Trophoblast cell (in vitro differentiated cells and primary cell): ENCODE measurements around the gene KLRD1.
A peak's percentile ranks its signal among the peaks of the same experiment; 100 is the strongest.

Experiments
- DNase-seq, 2 donors: peaks; one replicate each; pipeline ENCODE4 v3.0.0-alpha.2; 2016
- H2AFZ ChIP-seq: 2 replicates; pipeline ENCODE4 v1.6.1; 2013; ENCODE audit warnings: low read length, moderate library complexity, mild to moderate bottlenecking; ENCODE audit not compliant: insufficient read depth, poor library complexity
- H2AK5ac ChIP-seq: 2 replicates; pipeline ENCODE4 v1.6.1; 2013; ENCODE audit warnings: mild to moderate bottlenecking, low read length
- H2BK120ac ChIP-seq: 2 replicates; pipeline ENCODE4 v1.6.1; 2013; ENCODE audit warnings: low read length, mild to moderate bottlenecking, moderate library complexity; ENCODE audit not compliant: insufficient read depth, poor library complexity
- H2BK12ac ChIP-seq: 2 replicates; pipeline ENCODE4 v1.6.1; 2013; ENCODE audit warnings: mild to moderate bottlenecking, low read length, moderate library complexity
- H2BK5ac ChIP-seq: 2 replicates; pipeline ENCODE4 v1.6.1; 2013; ENCODE audit warnings: low read length, low read depth, moderate library complexity, mild to moderate bottlenecking; ENCODE audit not compliant: poor library complexity
- H3K14ac ChIP-seq: 2 replicates; pipeline ENCODE4 v1.6.1; 2013; ENCODE audit warnings: mild to moderate bottlenecking, low read length
- H3K18ac ChIP-seq: 2 replicates; pipeline ENCODE4 v1.6.1; 2013; ENCODE audit warnings: mild to moderate bottlenecking, low read length
- H3K23ac ChIP-seq: 2 replicates; pipeline ENCODE4 v1.6.1; 2013; ENCODE audit warnings: low read length
- H3K27ac ChIP-seq: 2 replicates; pipeline ENCODE4 v1.5.1; 2013; ENCODE audit warnings: low read depth, mild to moderate bottlenecking, inconsistent platforms, low read length, moderate library complexity
- H3K27me3 ChIP-seq: 2 replicates; pipeline ENCODE4 v1.6.1; 2013; ENCODE audit warnings: inconsistent platforms, mild to moderate bottlenecking, low read length, moderate library complexity; ENCODE audit not compliant: insufficient read depth
- H3K36me3 ChIP-seq, 2 experiments: 1 replicate in 1 of 2; 2 replicates in 1 of 2; pipeline ENCODE4 v1.6.1; 2013; ENCODE audit warnings: low read length in 2 of 2, mild to moderate bottlenecking in 2 of 2, moderate library complexity in 1 of 2; ENCODE audit not compliant: insufficient read depth in 2 of 2, control insufficient read depth in 1 of 2
- H3K4ac ChIP-seq: 2 replicates; pipeline ENCODE4 v1.6.1; 2013; ENCODE audit warnings: low read depth, mild to moderate bottlenecking, low read length, moderate library complexity
- H3K4me1 ChIP-seq, 2 experiments: 1 replicate in 1 of 2; 2 replicates in 1 of 2; pipeline ENCODE4 v1.6.1; 2013; ENCODE audit warnings: low read length in 2 of 2, mild to moderate bottlenecking in 2 of 2, moderate library complexity in 1 of 2; ENCODE audit not compliant: insufficient read depth in 2 of 2, control insufficient read depth in 1 of 2
- H3K4me2 ChIP-seq: 2 replicates; pipeline ENCODE4 v1.6.1; 2013; ENCODE audit warnings: inconsistent platforms, mild to moderate bottlenecking, low read length, moderate library complexity
- H3K4me3 ChIP-seq: 2 replicates; pipeline ENCODE4 v1.5.1; 2013; ENCODE audit warnings: mild to moderate bottlenecking, low read depth, low read length, inconsistent platforms
- H3K79me1 ChIP-seq: one replicate; pipeline ENCODE4 v1.6.1; 2013; ENCODE audit warnings: low read length
- H3K79me2 ChIP-seq: 2 replicates; pipeline ENCODE4 v1.6.1; 2013; ENCODE audit warnings: low read length, mild to moderate bottlenecking; ENCODE audit not compliant: control insufficient read depth, insufficient read depth, poor library complexity
- H3K9ac ChIP-seq: 2 replicates; pipeline ENCODE4 v1.6.1; 2013; ENCODE audit warnings: mild to moderate bottlenecking, low read length
- H3K9me3 ChIP-seq: 2 replicates; pipeline ENCODE4 v1.6.1; 2013; ENCODE audit warnings: low read depth, mild to moderate bottlenecking, control low read depth, inconsistent platforms, low read length; ENCODE audit not compliant: insufficient read depth
- H4K12ac ChIP-seq: 2 replicates; pipeline ENCODE4 v1.6.1; 2013; ENCODE audit warnings: low read depth, mild to moderate bottlenecking, low read length, moderate library complexity
- H4K8ac ChIP-seq: 2 replicates; pipeline ENCODE4 v1.6.1; 2013; ENCODE audit warnings: low read depth, mild to moderate bottlenecking, low read length, moderate library complexity
- H4K91ac ChIP-seq: one replicate; pipeline ENCODE4 v1.6.1; 2013; ENCODE audit warnings: low read depth, mild to moderate bottlenecking, low read length, moderate library complexity
- WGBS: extraction: QIAGEN DNeasy Blood & Tissue Kit; methylation state at CpG from one replicate; pipeline ENCODE4 v1.1.7; 2013; ENCODE audit warnings: missing lambda C conversion rate; ENCODE audit not compliant: insufficient read length, insufficient coverage; ENCODE audit errors: extremely low coverage; 5-methylcytosine and 5-hydroxymethylcytosine counted together

KLRD1 gene

DNA sequence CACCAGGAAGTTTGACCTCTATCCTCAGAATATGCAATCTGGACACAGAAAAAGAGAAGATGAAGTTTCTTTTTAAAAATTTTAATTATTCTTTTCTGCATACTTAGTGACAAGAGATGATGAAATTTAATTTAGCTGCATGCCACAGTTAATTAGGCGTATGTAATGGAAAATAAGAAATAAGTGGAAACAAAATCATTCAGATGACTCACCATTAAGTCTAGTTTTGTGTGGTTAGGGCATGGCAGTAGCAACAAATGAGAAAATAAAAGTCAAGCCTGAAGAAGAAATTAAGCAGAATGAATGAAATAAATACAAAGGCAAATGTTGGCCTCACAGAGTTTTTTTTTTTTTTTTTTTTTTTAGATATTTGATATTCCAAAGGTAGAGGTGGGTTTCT, 30.9 kb upstream of the KLRD1 start:
- Histone ChIP-seq H3K36me3 (no peaks in the 10 kb centered on the region), H2BK5ac (no peak overlapping the region), H3K27me3 (no peaks in the 10 kb centered on the region), H3K79me2 (no peaks in the 10 kb centered on the region), H2AK5ac (no peak overlapping the region), H4K12ac (no peak overlapping the region), H2BK120ac (no peak overlapping the region), H3K4me1 (no peaks in the 10 kb centered on the region), H3K23ac (no peak overlapping the region), H3K18ac (no peak overlapping the region), H3K79me1 (no peaks in the 10 kb centered on the region), H3K4me3 (no peak overlapping the region), H3K14ac (no peak overlapping the region), H3K4ac (no peak overlapping the region), H3K9me3 (no peaks in the 10 kb centered on the region), H3K27ac (no peak overlapping the region), H4K8ac (no peak overlapping the region), H2BK12ac (no peak overlapping the region), H2AFZ (no peak overlapping the region), H4K91ac (no peak overlapping the region), H3K9ac (no peak overlapping the region), H3K4me2 (no peak overlapping the region)
- DNase-seq: no peak
- no CpG with 5 or more reads among the region's 1 CpG for WGBS

- Histone ChIP-seq H3K79me2 (no peaks in the 10 kb centered on the region), H2BK12ac (no peak overlapping the region), H3K4me1 (no peaks in the 10 kb centered on the region), H3K27ac (no peak overlapping the region), H3K4ac (no peak overlapping the region), H4K91ac (no peak overlapping the region), H3K4me2 (no peak overlapping the region), H2BK5ac (no peak overlapping the region), H3K36me3 (no peaks in the 10 kb centered on the region), H2AFZ (no peak overlapping the region), H3K9me3 (no peaks in the 10 kb centered on the region), H4K12ac (no peak overlapping the region), H2AK5ac (no peak overlapping the region), H4K8ac (no peak overlapping the region), H3K23ac (no peak overlapping the region), H3K9ac (no peak overlapping the region), H3K18ac (no peak overlapping the region), H3K27me3 (no peaks in the 10 kb centered on the region), H2BK120ac (no peak overlapping the region), H3K4me3 (no peak overlapping the region), H3K14ac (no peak overlapping the region), H3K79me1 (no peaks in the 10 kb centered on the region)
- WGBS: no CpG with 5 or more reads among the region's 2 CpGs
- no peak for DNase-seq
Measured at GRCh38 chr12:10278104-10278503, 29.6 kb upstream of the KLRD1 start.

GRCh38 chr12:10279937-10280336, 27.7 kb upstream of the KLRD1 start:
- Histone ChIP-seq H3K27me3 (no peaks in the 10 kb centered on the region), H3K9ac (no peak overlapping the region), H3K4me1 (no peaks in the 10 kb centered on the region), H3K23ac (no peak overlapping the region), H3K36me3 (no peaks in the 10 kb centered on the region), H3K79me1 (no peaks in the 10 kb centered on the region), H2BK5ac (no peak overlapping the region), H3K79me2 (no peaks in the 10 kb centered on the region), H3K9me3 (no peaks in the 10 kb centered on the region), H2AK5ac (no peak overlapping the region), H4K91ac (no peak overlapping the region), H3K4me3 (no peak overlapping the region), H2BK12ac (no peak overlapping the region), H2AFZ (no peak overlapping the region), H3K27ac (no peak overlapping the region), H4K12ac (no peak overlapping the region), H2BK120ac (no peak overlapping the region), H4K8ac (no peak overlapping the region), H3K14ac (no peak overlapping the region), H3K18ac (no peak overlapping the region), H3K4me2 (no peak overlapping the region), H3K4ac (no peak overlapping the region)
- no peak for DNase-seq
- no CpG with 5 or more reads among the region's 3 CpGs for WGBS

DNA sequence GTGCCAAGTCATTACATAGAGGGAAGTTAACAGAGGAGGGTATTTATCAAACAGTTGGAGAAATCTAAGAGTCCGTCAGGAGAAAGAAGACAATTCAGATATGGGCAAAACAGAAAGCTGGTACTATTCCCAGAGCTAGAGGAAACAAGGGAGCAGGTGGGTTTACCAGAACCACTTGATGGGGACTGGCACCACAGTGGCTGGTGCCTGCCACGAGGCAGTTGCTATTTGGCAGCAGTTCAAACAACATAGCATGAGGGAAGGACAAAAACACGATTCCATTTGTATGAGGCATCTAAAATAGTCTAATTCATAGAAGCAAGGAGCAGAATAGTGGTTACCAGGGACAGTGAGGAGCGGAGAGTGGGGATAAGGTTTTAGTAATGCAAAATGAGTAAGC, 24.6 kb upstream of the KLRD1 start:
- Histone ChIP-seq H2AFZ (no peak overlapping the region), H3K9ac (no peak overlapping the region), H2BK12ac (no peak overlapping the region), H3K4me3 (no peak overlapping the region), H3K9me3 (no peaks in the 10 kb centered on the region), H2AK5ac (no peak overlapping the region), H3K4me1 (no peaks in the 10 kb centered on the region), H3K79me2 (no peaks in the 10 kb centered on the region), H3K79me1 (no peaks in the 10 kb centered on the region), H2BK120ac (no peak overlapping the region), H4K91ac (no peak overlapping the region), H3K4ac (no peak overlapping the region), H3K4me2 (no peak overlapping the region), H2BK5ac (no peak overlapping the region), H3K23ac (no peak overlapping the region), H3K27ac (no peak overlapping the region), H3K14ac (no peak overlapping the region), H3K18ac (no peak overlapping the region), H3K36me3 (no peaks in the 10 kb centered on the region), H4K8ac (no peak overlapping the region), H3K27me3 (no peaks in the 10 kb centered on the region), H4K12ac (no peak overlapping the region)
- WGBS: no CpG with 5 or more reads among the region's 4 CpGs
- DNase-seq: peak; percentile 2 to 41
